Progenitor cell of endocrine pancreas (in vitro differentiated cells): ENCODE measurements around the gene NOS1AP. TPM values are rescaled to one million over a fixed set of nuclear protein-coding genes. Genes with fewer than 3 reads are reported as not detected.

Experiments
- DNase-seq: peaks from one replicate; pipeline ENCODE4 v3.0.0; 2021; ENCODE audit warnings: low spot score; ENCODE audit not compliant: unreplicated experiment
- H3K27ac Mint-ChIP-seq: 2 replicates; pipeline ENCODE4 v1.8.0; 2021; ENCODE audit warnings: mild to moderate bottlenecking, moderate library complexity, mixed read lengths
- H3K27me3 Mint-ChIP-seq: 2 replicates; pipeline ENCODE4 v1.8.0; 2021; ENCODE audit warnings: mixed read lengths
- H3K36me3 Mint-ChIP-seq: 2 replicates; pipeline ENCODE4 v1.8.0; 2022; ENCODE audit warnings: mixed read lengths; ENCODE audit not compliant: insufficient read depth
- H3K4me1 Mint-ChIP-seq: 2 replicates; pipeline ENCODE4 v1.8.0; 2021; ENCODE audit warnings: low read depth, mixed read lengths
- H3K4me3 Mint-ChIP-seq: 2 replicates; pipeline ENCODE4 v1.8.0; 2021; ENCODE audit warnings: low read depth, mild to moderate bottlenecking, moderate library complexity, mixed read lengths
- H3K9me3 Mint-ChIP-seq: 2 replicates; pipeline ENCODE4 v1.8.0; 2021; ENCODE audit warnings: low read depth, mixed read lengths
- CTCF ChIP-seq: fragments of 200-600 bp; sonication (generic); IDR thresholded peaks from one replicate; pipeline ENCODE4 v1.5.0; 2021; ENCODE audit warnings: antibody characterized with exemption, mild to moderate bottlenecking; ENCODE audit not compliant: unreplicated experiment
- total RNA-seq: library from RNA; stranded (reverse); gene quantifications from 2 replicates; pipeline ENCODE4 v1.2.1, GENCODE V29; 2021

The NOS1AP gene
- total RNA-seq, 1 donor from 2014 or later = 5.6 TPM

- Mint-ChIP-seq H3K27ac (no peak overlapping the region), H3K4me3 (no peak overlapping the region), H3K27me3 (no peaks in the 10 kb centered on the region), H3K4me1 (peaks cover 7% of the 10 kb centered on the region), H3K36me3 (no peaks in the 10 kb centered on the region), H3K9me3 (no peaks in the 10 kb centered on the region)
- TF ChIP-seq CTCF = no peak
- DNase-seq = no peak
Observed at GRCh38 chr1:162297208-162297607, 227.7 kb downstream of the NOS1AP start.

GRCh38 chr1:162298266-162298665 lies 228.8 kb downstream of the NOS1AP start:
- no peak for TF ChIP-seq CTCF
- H3K4me1 Mint-ChIP-seq = no peaks in the 10 kb centered on the region

GRCh38 chr1:162299018-162299417 lies 229.5 kb downstream of the NOS1AP start:
- no peaks in the 10 kb centered on the region for H3K4me1 Mint-ChIP-seq
- no peaks in the 10 kb centered on the region for H3K36me3 Mint-ChIP-seq
- no peak for DNase-seq
- no peak overlapping the region for H3K27ac Mint-ChIP-seq
- H3K9me3 Mint-ChIP-seq = no peaks in the 10 kb centered on the region
- no peak for TF ChIP-seq CTCF
- no peaks in the 10 kb centered on the region for H3K27me3 Mint-ChIP-seq
- H3K4me3 Mint-ChIP-seq = no peak overlapping the region

More at GRCh38 chr1:162298266-162298665, 228.8 kb downstream of the NOS1AP start:
- Mint-ChIP-seq H3K36me3 (no peaks in the 10 kb centered on the region), H3K27ac (no peak overlapping the region), H3K4me3 (no peak overlapping the region), H3K9me3 (no peaks in the 10 kb centered on the region), H3K27me3 (no peaks in the 10 kb centered on the region)
- DNase-seq = no peak

- Mint-ChIP-seq H3K9me3 (no peaks in the 10 kb centered on the region), H3K27ac (no peak overlapping the region), H3K36me3 (no peaks in the 10 kb centered on the region), H3K4me1 (no peaks in the 10 kb centered on the region), H3K27me3 (no peaks in the 10 kb centered on the region), H3K4me3 (no peak overlapping the region)
- TF ChIP-seq CTCF = no peak
- no peak for DNase-seq
Observed at GRCh38 chr1:162300057-162300917, 230.8 kb downstream of the NOS1AP start.

GRCh38 chr1:162301696-162302095 lies 232.2 kb downstream of the NOS1AP start:
- no peak for TF ChIP-seq CTCF
- no peak overlapping the region for H3K27ac Mint-ChIP-seq

More at GRCh38 chr1:162301696-162302095, 232.2 kb downstream of the NOS1AP start:
- H3K4me1 Mint-ChIP-seq = peaks cover 3% of the 10 kb centered on the region
- no peaks in the 10 kb centered on the region for H3K36me3 Mint-ChIP-seq
- H3K4me3 Mint-ChIP-seq = no peak overlapping the region
- no peaks in the 10 kb centered on the region for H3K27me3 Mint-ChIP-seq
- no peaks in the 10 kb centered on the region for H3K9me3 Mint-ChIP-seq
- no peak for DNase-seq
